T-cell (primary cell): ENCODE results near the gene CD8B2. TPM values are rescaled to one million over a fixed set of nuclear protein-coding genes. Genes with fewer than 3 reads are reported as not detected.
"Not testable (repeated sequence)": the region's sequence is repeated elsewhere in the genome, so short reads cannot be mapped to it uniquely, and the experiment has no call there.

Experiments
- ATAC-seq, 4 experiments: fragments of 200-7000 bp in 3 of 4; fragments of 150-1000 bp in 1 of 4; cut with Tn5 transposase; replicated peaks in 1 of 4; 1 replicate in 3 of 4; 2 replicates in 1 of 4; pipeline ENCODE4 v1.10.0; 2021; ENCODE audit warnings: moderate library complexity in 3 of 4, mild to moderate bottlenecking in 2 of 4, moderate number of reproducible peaks in 1 of 4
- CTCF ChIA-PET, 2 donors: fragments of 300-600 bp; sonication (Branson Sonifier 250); formaldehyde crosslinking; loops; one replicate each; lab custom pipeline; 2022; ENCODE audit warnings: antibody characterized with exemption in 2 of 2; lab: Charles Lee
- POLR2A ChIA-PET, 2 donors: fragments of 300-600 bp; sonication (Branson Sonifier 250); formaldehyde crosslinking; loops; one replicate each; lab custom pipeline; 2022; ENCODE audit warnings: antibody characterized with exemption in 2 of 2; lab: Charles Lee
- DNase-seq, 35 experiments: peaks; one replicate each; pipeline versions ENCODE4 v3.0.0 to v3.0.0-alpha.2; 2013 to 2023
- H3K27ac ChIP-seq: one replicate; pipeline ENCODE4 v1.5.1; 2013; ENCODE audit warnings: low read length
- H3K27me3 ChIP-seq, 2 experiments: replicated peaks in 1 of 2; 1 replicate in 1 of 2; 2 replicates in 1 of 2; pipeline versions ENCODE4 v1.6.1 to v1.7.0; 2013; ENCODE audit warnings: low read length in 1 of 2, mixed read lengths in 1 of 2; ENCODE audit not compliant: control insufficient read depth in 2 of 2, insufficient read depth in 2 of 2; ENCODE audit errors: extremely low read depth in 1 of 2
- H3K36me3 ChIP-seq, 2 donors: 1 replicate in 1 of 2; 2 replicates in 1 of 2; pipeline versions ENCODE4 v1.6.1 to v1.7.0; 2013; ENCODE audit warnings: low read length in 1 of 2; ENCODE audit not compliant: control insufficient read depth in 2 of 2, insufficient read depth in 1 of 2; ENCODE audit errors: extremely low read depth in 1 of 2
- H3K4me1 ChIP-seq, 2 experiments: 1 replicate in 1 of 2; 2 replicates in 1 of 2; pipeline versions ENCODE4 v1.6.1 to v1.7.0; 2013; ENCODE audit warnings: low read length in 2 of 2, mixed read lengths in 1 of 2; ENCODE audit not compliant: insufficient read depth in 2 of 2, control insufficient read depth in 1 of 2; ENCODE audit errors: extremely low read depth in 1 of 2
- H3K4me3 ChIP-seq, 2 donors: 1 replicate in 1 of 2; 2 replicates in 1 of 2; pipeline versions ENCODE4 v1.5.1 to v1.7.0; 2013; ENCODE audit warnings: mild to moderate bottlenecking in 2 of 2, low read length in 1 of 2, moderate library complexity in 1 of 2; ENCODE audit not compliant: control insufficient read depth in 1 of 2; ENCODE audit errors: extremely low read depth in 1 of 2
- H3K9me3 ChIP-seq: 2 replicates; pipeline ENCODE4 v1.7.0; 2013
- H3K27ac Mint-ChIP-seq, 2 donors: one replicate each; pipeline ENCODE4 v1.8.0; 2020 to 2021; ENCODE audit warnings: mild to moderate bottlenecking in 2 of 2, mixed read lengths in 2 of 2
- H3K27me3 Mint-ChIP-seq, 2 donors: one replicate each; pipeline ENCODE4 v1.8.0; 2021 to 2022; ENCODE audit warnings: mixed read lengths in 2 of 2
- H3K36me3 Mint-ChIP-seq: one replicate; pipeline ENCODE4 v1.8.0; 2021; ENCODE audit warnings: mixed read lengths
- H3K4me1 Mint-ChIP-seq, 3 donors: one replicate each; pipeline ENCODE4 v1.8.0; 2020 to 2022; ENCODE audit warnings: mixed read lengths in 3 of 3, mild to moderate bottlenecking in 1 of 3
- H3K4me3 Mint-ChIP-seq, 3 donors: one replicate each; pipeline ENCODE4 v1.8.0; 2020 to 2022; ENCODE audit warnings: mild to moderate bottlenecking in 3 of 3, mixed read lengths in 3 of 3, moderate library complexity in 3 of 3
- H3K9me3 Mint-ChIP-seq, 3 donors: one replicate each; pipeline ENCODE4 v1.8.0; 2020 to 2022; ENCODE audit warnings: mixed read lengths in 3 of 3
- whole genome bisulfite sequencing: methylation state at CpG from one replicate; pipeline ENCODE4 v1.1.5; 2013; ENCODE audit warnings: missing lambda C conversion rate; ENCODE audit not compliant: insufficient coverage; 5-methylcytosine and 5-hydroxymethylcytosine counted together
- total RNA-seq, 35 experiments: library from RNA in 6 of 35; stranded (reverse) in 6 of 35; fragments of 120-200 nt in 1 of 35; gene quantifications; one replicate each; pipeline versions ENCODE4 v1.2.1 to v1.2.4 and lab custom pipeline; 2013 to 2026

The CD8B2 gene
- total RNA-seq = 1 to 10 TPM; 1.3 to 3.2 (median 2.2) TPM
- 4.6 TPM for total RNA-seq (2013)
- 0 to 6.2 (median 0.28) reads per million in 29 experiments for total RNA-seq (lab: John Stamatoyannopoulos, UW)

- H3K4me3 ChIP-seq, H3K4me1 ChIP-seq, H3K36me3 ChIP-seq, H3K9me3 ChIP-seq, H3K4me3 Mint-ChIP-seq, H3K27ac ChIP-seq, H3K36me3 Mint-ChIP-seq, H3K27ac Mint-ChIP-seq, POLR2A ChIA-PET, H3K27me3 ChIP-seq, CTCF ChIA-PET, H3K9me3 Mint-ChIP-seq, H3K4me1 Mint-ChIP-seq: not testable (repeated sequence)
- peaks cover 15 to 21% of the 10 kb centered on the region in 2 donors for H3K27me3 Mint-ChIP-seq
- WGBS = 6% methylated on average over 5 of the region's 39 CpGs
- DNase-seq (peak in 7 of 35 experiments; percentile 11 to 37 (median 22)), ATAC-seq (peak; percentile 41 to 53 (median 44))
Measured at GRCh38 chr2:106486551-106487385, at the start of gene CD8B2. TSS of gene CD8B2 (plus strand) at chr2:106487364. CDS start at chr2:106487427, 63 bp downstream.

DNA sequence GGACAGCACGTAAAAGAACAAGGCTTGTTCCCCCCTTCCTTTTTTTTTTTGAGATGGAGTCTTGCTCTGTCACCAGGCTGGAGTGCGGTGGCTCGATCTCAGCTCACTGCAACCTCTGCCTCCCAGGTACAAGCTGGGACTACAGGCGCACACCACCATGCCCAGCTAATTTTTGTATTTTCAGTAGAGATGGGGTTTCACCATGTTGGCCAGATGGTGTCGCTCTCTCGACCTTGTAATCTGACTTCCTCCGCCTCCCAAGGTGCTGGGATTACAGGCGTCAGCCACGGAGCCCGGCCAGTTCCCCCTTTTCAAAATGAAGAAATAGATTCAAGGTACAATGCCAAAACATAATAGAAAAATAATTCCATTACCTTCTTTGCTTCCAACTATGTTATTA, 25.3 kb upstream of the CD8B2 start:
- H3K9me3 ChIP-seq, H3K36me3 Mint-ChIP-seq, POLR2A ChIA-PET, H3K4me3 Mint-ChIP-seq, H3K27ac ChIP-seq, H3K9me3 Mint-ChIP-seq, H3K27ac Mint-ChIP-seq, H3K4me1 Mint-ChIP-seq, ATAC-seq, H3K27me3 ChIP-seq, H3K4me3 ChIP-seq, H3K36me3 ChIP-seq, H3K4me1 ChIP-seq, H3K27me3 Mint-ChIP-seq: not testable (repeated sequence)
- CTCF ChIA-PET = interaction anchor here in 1 of 2 donors (0.7 kb wide), 1 partner anchor 88 kb away, joined by 3 read pairs; no protein-coding TSS in a partner anchor
- 100% methylated on average over 1 of the region's 10 CpGs for WGBS
- DNase-seq = peak in 16 of 35 experiments; percentile 1 to 25 (median 8)

DNA sequence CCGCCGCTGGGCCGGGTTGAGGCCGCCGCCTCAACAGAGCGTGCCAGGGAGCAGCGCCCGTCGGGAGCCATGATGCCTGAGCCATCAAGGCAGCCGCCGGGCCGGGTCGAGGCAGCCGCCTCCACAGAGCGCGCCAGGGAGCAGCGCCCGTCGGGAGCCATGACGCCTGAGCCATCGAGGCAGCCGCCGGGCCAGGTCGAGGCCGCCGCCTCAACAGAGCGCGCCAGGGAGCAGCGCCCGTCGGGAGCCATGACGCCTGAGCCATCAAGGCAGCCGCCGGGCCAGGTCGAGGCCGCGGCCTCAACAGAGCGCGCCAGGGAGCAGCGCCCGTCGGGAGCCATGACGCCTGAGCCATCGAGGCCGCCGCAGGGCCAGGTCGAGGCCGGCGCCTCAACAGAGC, 19.6 kb upstream of the CD8B2 start:
- CTCF ChIA-PET, POLR2A ChIA-PET: not testable (repeated sequence)

DNA sequence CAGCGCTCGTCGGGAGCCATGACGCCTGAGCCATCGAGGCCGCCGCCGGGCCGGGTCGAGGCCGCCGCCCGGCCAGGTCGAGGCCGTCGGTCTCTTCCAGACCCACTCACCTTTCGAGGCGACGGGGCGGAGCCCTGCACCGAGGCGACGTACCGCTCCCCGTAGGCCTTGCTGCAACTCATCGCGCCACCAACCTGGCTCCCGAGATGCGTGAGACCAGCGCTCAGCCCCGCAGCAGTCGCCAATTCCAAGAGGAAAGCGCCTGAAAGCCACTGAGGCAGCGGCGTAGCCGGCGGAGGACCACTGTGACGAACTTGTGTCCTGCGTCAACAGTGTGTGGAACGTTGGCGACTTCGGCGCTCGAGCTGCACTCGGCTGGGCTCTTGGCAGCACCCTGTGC, 19.1 kb upstream of the CD8B2 start, which contains the start of gene RGPD3:
TSS of gene RGPD3 (minus strand) at position 307 of the 400 bp plus-strand sequence. CDS start at position 182, 125 bp downstream.
- H3K4me3 Mint-ChIP-seq, H3K27me3 Mint-ChIP-seq, H3K4me1 ChIP-seq, H3K4me3 ChIP-seq, H3K4me1 Mint-ChIP-seq, H3K27ac ChIP-seq, ATAC-seq, H3K9me3 Mint-ChIP-seq, CTCF ChIA-PET, H3K36me3 ChIP-seq, H3K27ac Mint-ChIP-seq, H3K27me3 ChIP-seq, H3K9me3 ChIP-seq, DNase-seq, POLR2A ChIA-PET, H3K36me3 Mint-ChIP-seq: not testable (repeated sequence)
- 96% methylated on average over 38 of the region's 45 CpGs for WGBS

More for the DNA sequence above, 19.6 kb upstream of the CD8B2 start:
- H3K36me3 Mint-ChIP-seq, H3K4me3 Mint-ChIP-seq, H3K4me1 ChIP-seq, H3K4me3 ChIP-seq, H3K27me3 ChIP-seq, ATAC-seq, H3K36me3 ChIP-seq, H3K9me3 ChIP-seq, H3K27me3 Mint-ChIP-seq, H3K27ac ChIP-seq, DNase-seq, H3K27ac Mint-ChIP-seq, H3K9me3 Mint-ChIP-seq, H3K4me1 Mint-ChIP-seq: not testable (repeated sequence)
- 98% methylated on average over 28 of the region's 49 CpGs for WGBS

- CTCF ChIA-PET = interaction anchor here in 1 of 2 donors (0.7 kb wide), 1 partner anchor 9 kb away, joined by 5 read pairs; no protein-coding TSS in a partner anchor
- H3K4me3 ChIP-seq, H3K36me3 Mint-ChIP-seq, H3K4me1 ChIP-seq, H3K27ac Mint-ChIP-seq, H3K27ac ChIP-seq, H3K9me3 Mint-ChIP-seq, H3K9me3 ChIP-seq, H3K36me3 ChIP-seq, H3K4me1 Mint-ChIP-seq, H3K4me3 Mint-ChIP-seq, H3K27me3 Mint-ChIP-seq, H3K27me3 ChIP-seq: not testable (repeated sequence)
- POLR2A ChIA-PET = interaction anchor here in 1 of 2 donors (0.7 kb wide), 1 partner anchor 564 kb away, joined by 4 read pairs; no protein-coding TSS in a partner anchor
- no CpG with 5 or more reads among the region's 4 CpGs for WGBS
- peak in 29 of 35 experiments; percentile 12 to 57 (median 35) for DNase-seq
- peak in 1 of 4 experiments; percentile 50 for ATAC-seq
Measured at GRCh38 chr2:106470658-106471057, 16.5 kb upstream of the CD8B2 start.

DNA sequence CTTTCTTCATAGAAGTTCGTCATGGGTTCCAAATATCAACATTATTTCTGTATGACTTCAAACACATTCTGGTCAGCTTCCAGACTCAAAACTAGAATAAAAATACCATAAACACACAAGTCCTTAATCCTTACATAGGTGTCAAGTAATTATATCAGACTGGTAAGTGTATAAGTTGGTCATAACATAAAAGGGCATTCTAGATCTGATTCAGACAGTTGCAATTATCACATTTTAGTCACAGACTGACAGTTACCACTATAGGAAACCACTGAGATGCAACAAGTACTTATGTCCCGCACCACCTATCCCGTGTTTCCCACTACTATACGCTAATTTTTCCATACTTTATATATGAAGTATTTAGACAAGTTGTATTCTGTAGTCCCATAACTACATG, 9.5 kb upstream of the CD8B2 start:
- H3K27ac Mint-ChIP-seq, H3K27me3 ChIP-seq, POLR2A ChIA-PET, H3K4me1 ChIP-seq, ATAC-seq, H3K27ac ChIP-seq, H3K36me3 Mint-ChIP-seq, DNase-seq, CTCF ChIA-PET, H3K4me1 Mint-ChIP-seq, H3K4me3 Mint-ChIP-seq, H3K9me3 Mint-ChIP-seq, H3K9me3 ChIP-seq, H3K36me3 ChIP-seq, H3K4me3 ChIP-seq, H3K27me3 Mint-ChIP-seq: not testable (repeated sequence)
- WGBS = no CpG with 5 or more reads among the region's 4 CpGs
